Measurements from ENCODE around the gene SLC25A20.
"Not testable (repeated sequence)": the region's sequence is repeated elsewhere in the genome, so short reads cannot be mapped to it uniquely, and the experiment has no call there.

SLC25A20 gene

GRCh38 chr3:48845170-48845569 is 53.5 kb downstream of the SLC25A20 start:
- no peak for DNase-seq

GRCh38 chr3:48837163-48837562 is 61.5 kb downstream of the SLC25A20 start:
- DNase-seq, result no peak

- DNase-seq, result no peak
Observed at GRCh38 chr3:48835650-48836366, 62.9 kb downstream of the SLC25A20 start.

- DNase-seq, result no peak
Observed at GRCh38 chr3:48832684-48833083, 66.0 kb downstream of the SLC25A20 start.

DNA sequence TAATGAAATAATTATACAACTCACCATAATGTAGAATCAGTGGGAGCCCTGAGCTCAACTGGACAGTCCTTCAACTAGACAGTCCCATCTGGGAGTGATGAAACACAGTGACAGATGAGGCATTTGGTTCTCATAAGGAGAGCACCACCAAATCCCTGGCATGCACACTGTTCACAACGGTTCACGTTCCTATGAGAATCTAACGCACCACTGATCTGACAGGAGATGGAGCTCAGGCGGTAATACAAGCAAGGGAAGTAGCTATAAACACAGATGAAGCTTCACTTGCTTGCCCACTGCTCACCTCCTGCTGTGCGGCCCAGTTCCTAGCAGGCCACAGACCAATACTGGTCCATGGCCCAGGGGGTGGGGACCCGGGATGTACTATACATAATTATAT is 68.0 kb downstream of the SLC25A20 start:
- DNase-seq, result no peak

- DNase-seq, result not testable (repeated sequence)
Observed at GRCh38 chr3:48829525-48829924, 69.2 kb downstream of the SLC25A20 start.

DNA sequence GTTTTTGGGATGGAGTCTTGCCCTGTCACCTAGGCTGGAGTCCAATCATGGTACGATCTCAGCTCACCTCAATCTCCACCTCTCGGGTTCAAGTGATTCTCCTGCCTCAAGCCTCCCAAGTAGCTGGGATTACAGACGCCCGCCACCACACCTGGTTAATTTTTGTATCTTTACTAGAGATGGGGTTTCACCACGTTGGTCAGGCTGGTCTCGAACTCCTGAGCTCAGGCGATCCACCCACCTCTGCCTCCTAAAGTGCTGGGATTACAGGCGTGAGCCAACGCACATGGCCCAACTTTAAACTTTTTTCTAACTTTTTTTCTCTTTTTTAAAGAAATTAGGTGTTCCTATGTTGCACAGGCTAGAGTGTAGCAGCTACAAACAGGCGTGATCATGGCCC is 70.8 kb downstream of the SLC25A20 start:
- not testable (repeated sequence) for DNase-seq

- DNase-seq, result no peak
Observed at GRCh38 chr3:48826451-48826850, 72.2 kb downstream of the SLC25A20 start.

DNA sequence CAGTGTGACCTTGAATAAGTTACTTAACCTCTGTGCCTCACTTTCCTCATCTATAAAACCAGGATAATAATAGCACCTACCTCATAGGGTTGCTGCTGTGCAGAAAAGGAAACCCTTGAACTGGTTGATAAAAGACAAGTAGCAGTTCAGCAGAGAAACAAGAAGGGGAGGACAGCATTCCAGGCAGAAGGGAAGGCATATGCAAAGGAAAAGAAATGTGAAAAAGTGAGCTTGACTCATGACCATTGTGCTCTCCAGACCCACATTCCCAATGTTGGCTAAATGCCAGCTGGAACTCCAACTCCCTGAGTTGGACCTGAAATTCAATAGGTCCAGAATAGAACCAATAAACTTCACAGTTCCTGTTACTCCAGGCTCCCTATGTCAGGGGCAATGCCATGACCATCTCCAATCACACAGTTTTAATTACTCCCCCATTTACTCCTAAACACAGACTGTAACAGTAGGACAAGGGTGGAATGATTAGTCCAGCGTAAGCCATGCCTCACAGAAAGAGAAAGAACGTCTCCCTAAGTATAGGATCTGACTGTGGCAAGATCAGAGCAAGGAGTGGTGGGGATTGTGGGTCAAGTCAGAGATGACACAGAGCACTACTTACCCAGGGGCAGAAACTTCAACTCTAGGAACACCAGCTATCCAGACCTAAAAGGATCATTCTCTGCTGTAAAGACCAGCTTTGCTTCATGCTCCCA is 77.9 kb downstream of the SLC25A20 start:
- no peak for DNase-seq

DNA sequence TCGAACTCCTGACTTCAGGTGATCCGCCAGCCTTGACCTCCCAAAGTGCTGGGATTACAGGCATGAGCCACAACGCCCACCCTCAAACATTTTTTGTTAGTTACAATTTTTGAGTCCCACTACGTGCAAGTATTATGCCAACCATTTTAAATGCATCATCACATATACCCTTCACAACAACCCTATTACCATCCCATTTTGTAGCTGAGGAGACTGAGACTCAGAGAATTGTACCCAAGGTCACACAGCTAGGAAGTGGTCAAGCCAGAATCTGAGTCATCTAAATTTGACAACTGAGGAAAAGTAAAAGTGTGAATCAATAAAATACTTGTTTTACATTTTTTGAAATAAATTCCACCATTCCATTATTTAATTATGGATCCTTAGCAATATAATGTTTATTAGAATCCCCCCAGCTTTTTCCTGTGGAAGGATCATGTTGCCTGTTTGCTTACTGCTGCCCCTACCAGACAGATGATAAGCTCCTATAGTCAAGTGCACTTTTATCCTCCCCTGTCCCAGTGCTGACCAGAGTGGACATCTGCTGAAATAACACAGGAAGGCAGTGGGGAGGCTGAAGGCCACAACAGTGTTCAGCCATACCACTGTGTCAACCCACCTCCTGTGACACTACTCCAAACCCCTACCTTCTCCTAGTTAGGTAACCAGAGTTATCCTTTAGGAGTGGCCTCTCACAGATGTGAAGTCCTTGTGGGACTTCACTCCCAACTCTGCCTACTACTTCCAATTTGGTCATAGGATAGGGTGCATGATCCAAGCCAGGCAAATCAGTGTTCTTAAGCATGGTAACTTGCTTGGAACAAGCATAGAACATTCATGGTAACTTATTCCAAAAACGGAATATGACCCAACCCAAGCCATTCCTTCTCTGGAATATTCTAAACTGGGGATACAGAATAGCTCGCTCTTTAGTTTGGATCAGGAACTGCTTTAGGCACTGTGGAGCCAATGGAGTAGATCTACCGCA is 79.2 kb downstream of the SLC25A20 start:
- no peak for DNase-seq

GRCh38 chr3:48811524-48811923 is 87.2 kb downstream of the SLC25A20 start:
- no peak for DNase-seq
